GM12892 (cell line): ENCODE data around the gene RAVER1.

ENCODE experiments used
- POLR2A ChIP-seq: IDR thresholded peaks from 2 replicates; pipeline ENCODE4 v1.6.1; 2011; ENCODE audit warnings: low read depth, low read length, control low read depth
- POLR2AphosphoS5 ChIP-seq: IDR thresholded peaks from 2 replicates; pipeline ENCODE4 v1.6.1; 2011; ENCODE audit warnings: low read depth, low read length, control low read depth
- TAF1 ChIP-seq: IDR thresholded peaks from 2 replicates; pipeline ENCODE4 v1.6.1; 2011; ENCODE audit warnings: low read depth, mild to moderate bottlenecking, control low read depth, low read length, borderline replicate concordance

GRCh38 chr19:10365518-10365917, 32.2 kb upstream of the RAVER1 start:
- TF ChIP-seq POLR2AphosphoS5 (no peak), TAF1 (no peak), POLR2A (no peak)
